ACC112 (cell line): ENCODE data around the gene MYO7A.

ENCODE experiments used
- H2AFZ ChIP-seq: fragments of 200-600 bp; sonication (generic); one replicate; pipeline ENCODE4 v1.6.0; 2017; ENCODE audit warnings: antibody characterized with exemption, low read length; ENCODE audit not compliant: unreplicated experiment
- H3K27ac ChIP-seq: fragments of 200-600 bp; sonication (generic); 2 replicates; pipeline ENCODE4 v1.5.1; 2014; ENCODE audit warnings: low read depth, mild to moderate bottlenecking, antibody characterized with exemption, low read length, moderate library complexity
- H3K27me3 ChIP-seq: fragments of 200-600 bp; sonication (generic); 2 replicates; pipeline ENCODE4 v1.6.1; 2014; ENCODE audit warnings: mild to moderate bottlenecking, antibody characterized with exemption, low read length, moderate library complexity, mixed read lengths; ENCODE audit not compliant: insufficient read depth
- H3K36me3 ChIP-seq: fragments of 200-600 bp; sonication (generic); 2 replicates; pipeline ENCODE4 v1.6.1; 2016; ENCODE audit warnings: mild to moderate bottlenecking, antibody characterized with exemption, low read length, moderate library complexity, mixed read lengths; ENCODE audit not compliant: insufficient read depth
- H3K4me1 ChIP-seq: fragments of 200-600 bp; sonication (generic); one replicate; pipeline ENCODE4 v1.6.1; 2016; ENCODE audit warnings: low read length, mixed read lengths; ENCODE audit not compliant: insufficient read depth, unreplicated experiment, control insufficient read depth
- H3K4me3 ChIP-seq: fragments of 200-600 bp; sonication (generic); 2 replicates; pipeline ENCODE4 v1.5.1; 2014; ENCODE audit warnings: mild to moderate bottlenecking, low read depth, low read length
- H3K79me2 ChIP-seq: fragments of 200-600 bp; sonication (generic); one replicate; pipeline ENCODE4 v1.6.0; 2016; ENCODE audit warnings: low read length; ENCODE audit not compliant: control insufficient read depth, unreplicated experiment, insufficient read depth

MYO7A gene

GRCh38 chr11:77196961-77197360, 68.9 kb downstream of the MYO7A start:
- Histone ChIP-seq H3K79me2 (no peaks in the 10 kb centered on the region), H3K4me3 (no peak overlapping the region), H2AFZ (no peak overlapping the region), H3K36me3 (no peaks in the 10 kb centered on the region), H3K27ac (no peak overlapping the region), H3K27me3 (no peaks in the 10 kb centered on the region), H3K4me1 (no peaks in the 10 kb centered on the region)

- Histone ChIP-seq H2AFZ (no peak overlapping the region), H3K27me3 (no peaks in the 10 kb centered on the region), H3K36me3 (no peaks in the 10 kb centered on the region), H3K4me1 (no peaks in the 10 kb centered on the region), H3K4me3 (no peak overlapping the region), H3K27ac (no peak overlapping the region), H3K79me2 (no peaks in the 10 kb centered on the region)
These were observed 69.7 kb downstream of the MYO7A start for GRCh38 chr11:77197626-77198320.

- no peaks in the 10 kb centered on the region for H3K36me3 ChIP-seq
- no peak overlapping the region for H3K4me3 ChIP-seq
- H3K27ac ChIP-seq: no peak overlapping the region
- no peaks in the 10 kb centered on the region for H3K27me3 ChIP-seq
- H3K79me2 ChIP-seq: no peaks in the 10 kb centered on the region
- no peaks in the 10 kb centered on the region for H3K4me1 ChIP-seq
- no peak overlapping the region for H2AFZ ChIP-seq
These were observed 70.4 kb downstream of the MYO7A start for GRCh38 chr11:77198440-77198849.

- no peaks in the 10 kb centered on the region for H3K36me3 ChIP-seq
- no peak overlapping the region for H2AFZ ChIP-seq
- H3K27ac ChIP-seq: no peak overlapping the region
- no peaks in the 10 kb centered on the region for H3K4me1 ChIP-seq
- H3K27me3 ChIP-seq: no peaks in the 10 kb centered on the region
- no peaks in the 10 kb centered on the region for H3K79me2 ChIP-seq
- no peak overlapping the region for H3K4me3 ChIP-seq
These were observed 71.2 kb downstream of the MYO7A start for GRCh38 chr11:77199137-77199745.

- H3K27ac ChIP-seq: no peak overlapping the region
- H3K4me1 ChIP-seq: no peaks in the 10 kb centered on the region
- H3K79me2 ChIP-seq: no peaks in the 10 kb centered on the region
- no peak overlapping the region for H2AFZ ChIP-seq
- no peaks in the 10 kb centered on the region for H3K36me3 ChIP-seq
- H3K27me3 ChIP-seq: no peaks in the 10 kb centered on the region
- no peak overlapping the region for H3K4me3 ChIP-seq
These were observed 72.6 kb downstream of the MYO7A start for GRCh38 chr11:77200351-77201268.

GRCh38 chr11:77201370-77201769, 73.3 kb downstream of the MYO7A start:
- H3K79me2 ChIP-seq: no peaks in the 10 kb centered on the region
- no peaks in the 10 kb centered on the region for H3K36me3 ChIP-seq
- no peak overlapping the region for H2AFZ ChIP-seq
- no peak overlapping the region for H3K27ac ChIP-seq
- no peaks in the 10 kb centered on the region for H3K4me1 ChIP-seq
- H3K27me3 ChIP-seq: no peaks in the 10 kb centered on the region
- H3K4me3 ChIP-seq: no peak overlapping the region

- Histone ChIP-seq H2AFZ (no peak overlapping the region), H3K79me2 (no peaks in the 10 kb centered on the region), H3K4me3 (no peak overlapping the region), H3K27ac (no peak overlapping the region), H3K27me3 (no peaks in the 10 kb centered on the region), H3K4me1 (no peaks in the 10 kb centered on the region), H3K36me3 (no peaks in the 10 kb centered on the region)
These were observed 74.2 kb downstream of the MYO7A start for GRCh38 chr11:77201991-77202841.

- Histone ChIP-seq H2AFZ (no peak overlapping the region), H3K4me3 (no peak overlapping the region)
These were observed 75.2 kb downstream of the MYO7A start for GRCh38 chr11:77202941-77203900.

GRCh38 chr11:77203901-77204753, 76.1 kb downstream of the MYO7A start:
- Histone ChIP-seq H3K27me3 (no peaks in the 10 kb centered on the region), H3K4me1 (peaks cover 5% of the 10 kb centered on the region), H3K4me3 (no peak overlapping the region), H3K27ac (no peak overlapping the region), H3K36me3 (no peaks in the 10 kb centered on the region), H2AFZ (no peak overlapping the region), H3K79me2 (no peaks in the 10 kb centered on the region)

More at GRCh38 chr11:77202941-77203900, 75.2 kb downstream of the MYO7A start:
- Histone ChIP-seq H3K79me2 (no peaks in the 10 kb centered on the region), H3K27ac (no peak overlapping the region), H3K36me3 (no peaks in the 10 kb centered on the region), H3K4me1 (peaks cover 5% of the 10 kb centered on the region), H3K27me3 (no peaks in the 10 kb centered on the region)
